Heart right ventricle (tissue), 16 donors: ENCODE data around the gene HOXC12. TPM values are rescaled to one million over a fixed set of nuclear protein-coding genes. Genes with fewer than 3 reads are reported as not detected.

ENCODE experiments used
- ATAC-seq, 8 donors: fragments of 200-7000 bp; cut with Tn5 transposase; one replicate each; pipeline ENCODE4 v1.9.1; 2020; ENCODE audit warnings: mild to moderate bottlenecking in 8 of 8, moderate library complexity in 8 of 8, moderate number of reproducible peaks in 1 of 8
- DNase-seq, 2 donors: peaks; one replicate each; pipeline ENCODE4 v3.0.0-alpha.2; 2020
- H3K27ac ChIP-seq, 10 donors: fragments of 200-600 bp; sonication (generic) in 2 of 10; one replicate each; pipeline versions ENCODE4 v1.5.0 to v1.8.0; 2020 to 2022; ENCODE audit warnings: mild to moderate bottlenecking in 3 of 10
- H3K27me3 ChIP-seq, 7 donors: fragments of 200-600 bp; one replicate each; pipeline ENCODE4 v1.8.0; 2021 to 2022; ENCODE audit warnings: mild to moderate bottlenecking in 2 of 7
- H3K36me3 ChIP-seq, 9 donors: fragments of 200-600 bp; sonication (generic) in 1 of 9; one replicate each; pipeline versions ENCODE4 v1.5.0 to v1.8.0; 2020 to 2022; ENCODE audit warnings: mild to moderate bottlenecking in 2 of 9
- H3K4me1 ChIP-seq, 9 donors: fragments of 200-600 bp; sonication (generic) in 1 of 9; one replicate each; pipeline versions ENCODE4 v1.5.0 to v1.8.0; 2020 to 2022; ENCODE audit warnings: mild to moderate bottlenecking in 4 of 9
- H3K4me3 ChIP-seq, 10 donors: fragments of 200-600 bp; sonication (generic) in 2 of 10; one replicate each; pipeline versions ENCODE4 v1.5.0 to v1.8.0; 2020 to 2022; ENCODE audit warnings: mild to moderate bottlenecking in 7 of 10, moderate library complexity in 2 of 10
- H3K9me3 ChIP-seq, 11 donors: fragments of 200-600 bp in 10 of 11; sonication (generic) in 2 of 11; one replicate each; pipeline versions ENCODE4 v1.5.0 to v1.8.0; 2013 to 2022; ENCODE audit warnings: mild to moderate bottlenecking in 2 of 11, control low read depth in 1 of 11, moderate library complexity in 1 of 11
- CTCF ChIP-seq, 9 donors: fragments of 200-600 bp; sonication (generic) in 2 of 9; IDR thresholded peaks; one replicate each; pipeline versions ENCODE4 v1.5.0 to v1.8.0; 2021 to 2022; ENCODE audit warnings: antibody characterized with exemption in 9 of 9, mild to moderate bottlenecking in 5 of 9, moderate library complexity in 1 of 9
- WGBS, 2 donors: extraction: QIAGEN DNeasy Blood & Tissue Kit; methylation state at CpG; one replicate each; pipeline ENCODE4 v1.1.7; 2013; ENCODE audit warnings: inconsistent platforms in 1 of 2; 5-methylcytosine and 5-hydroxymethylcytosine counted together
- intact Hi-C, 10 donors: fragments of 100-400 bp; cut with DNase I; formaldehyde crosslinking; loops; one replicate each; pipeline versions ENCODE4 v1.11.1 to v1.14.2; 2022
- polyA plus RNA-seq, 2 donors: library from polyadenylated mRNA; stranded (reverse); fragments of 200-250 nt; gene quantifications; one replicate each; pipeline ENCODE4 v1.2.3, GENCODE V29; 2013
- total RNA-seq, 10 donors: library from RNA; stranded (reverse); fragmentation: NEBNext Ultra II Directional in 3 of 10; extraction: Animal tissue kit (Norgen Biotek cat#: 25700) in 3 of 10; gene quantifications; one replicate each; pipeline versions ENCODE4 v1.2.1 to v1.2.4, GENCODE V29; 2021 to 2023
- donor health status: Arrhythmogenic right ventricular cardiomyopathy.
- donor health status: ischemic (EF 13 %, LVEDD 7.1; RV severe dilation, severe dysfunction).
- donor health status: healthy with polysubstance abuse.
- donor health status: DM: no; HTN: yes; CAD: no.
- donor health status: DM: no; HTN: no; CAD: no.
- donor health status: ischemic (EF 25% LVEDD 6.9; RV normal size, moderate dysfunction).
- donor health status: ischemic (EF 25% LVEDD 5.7; RV mildly dilated, moderate dysfunction).
- donor health status: healthy.
- donor health status: DM: yes; HTN: yes; CAD: no.
- donor health status: Ischemic cardiomyopathy.
- donor health status: ischemic (EF 35%, LVEDD 5.7; RV mildly dilated, moderate dysfunction).
- donor health status: nonischemic (EF 11% LVEDD 7.7; RV severe dilation, severe dysfunction).
- donor health status: DM: yes; HTN: yes; CAD: no.
- donor health status: PGD.
- donor health status: ischemic (EF 29% LVEDD 5.4; RV normal size, mild dysfunction).
- donor health status: nonischemic (EF 23%, LVEDD 6.1; RV moderate dilation, normal function).

The HOXC12 gene
- total and polyA plus RNA-seq, 12 donors: not detected

GRCh38 chr12:53949631-53950436, 4.9 kb upstream of the HOXC12 start:
- H3K9me3 ChIP-seq: no peaks in the 10 kb centered on the region
- ATAC-seq: peak in 1 of 8 donors; percentile 18
- H3K27me3 ChIP-seq: peaks cover 78 to 100% (median 100%) of the 10 kb centered on the region in 7 donors
- H3K36me3 ChIP-seq: no peaks in the 10 kb centered on the region
- TF ChIP-seq CTCF (IDR thresholded peaks at IDR 0.05): no peak
- peaks cover 0 to 20% (median 8%) of the 10 kb centered on the region in 9 donors for H3K4me1 ChIP-seq
- intact Hi-C loops: no loop called here
- no peak overlapping the region for H3K27ac ChIP-seq
- H3K4me3 ChIP-seq: no peak overlapping the region
- WGBS, 2 donors: 3% methylated on average over 34 of the region's 34 CpGs
- DNase-seq: no peak

- DNase-seq (no peak), ATAC-seq (no peak)
- Histone ChIP-seq H3K27ac (no peak overlapping the region), H3K27me3 (peaks cover 78 to 100% (median 100%) of the 10 kb centered on the region in 7 donors), H3K4me3 (no peak overlapping the region), H3K9me3 (no peaks in the 10 kb centered on the region), H3K4me1 (peaks cover 0 to 22% (median 10%) of the 10 kb centered on the region in 9 donors), H3K36me3 (no peaks in the 10 kb centered on the region)
- 2% methylated on average over 10 of the region's 10 CpGs for WGBS, 2 donors
- no peak for TF ChIP-seq CTCF (IDR thresholded peaks at IDR 0.05)
- intact Hi-C loops: no loop called here
Observed at GRCh38 chr12:53950437-53950773, 4.3 kb upstream of the HOXC12 start.

DNA sequence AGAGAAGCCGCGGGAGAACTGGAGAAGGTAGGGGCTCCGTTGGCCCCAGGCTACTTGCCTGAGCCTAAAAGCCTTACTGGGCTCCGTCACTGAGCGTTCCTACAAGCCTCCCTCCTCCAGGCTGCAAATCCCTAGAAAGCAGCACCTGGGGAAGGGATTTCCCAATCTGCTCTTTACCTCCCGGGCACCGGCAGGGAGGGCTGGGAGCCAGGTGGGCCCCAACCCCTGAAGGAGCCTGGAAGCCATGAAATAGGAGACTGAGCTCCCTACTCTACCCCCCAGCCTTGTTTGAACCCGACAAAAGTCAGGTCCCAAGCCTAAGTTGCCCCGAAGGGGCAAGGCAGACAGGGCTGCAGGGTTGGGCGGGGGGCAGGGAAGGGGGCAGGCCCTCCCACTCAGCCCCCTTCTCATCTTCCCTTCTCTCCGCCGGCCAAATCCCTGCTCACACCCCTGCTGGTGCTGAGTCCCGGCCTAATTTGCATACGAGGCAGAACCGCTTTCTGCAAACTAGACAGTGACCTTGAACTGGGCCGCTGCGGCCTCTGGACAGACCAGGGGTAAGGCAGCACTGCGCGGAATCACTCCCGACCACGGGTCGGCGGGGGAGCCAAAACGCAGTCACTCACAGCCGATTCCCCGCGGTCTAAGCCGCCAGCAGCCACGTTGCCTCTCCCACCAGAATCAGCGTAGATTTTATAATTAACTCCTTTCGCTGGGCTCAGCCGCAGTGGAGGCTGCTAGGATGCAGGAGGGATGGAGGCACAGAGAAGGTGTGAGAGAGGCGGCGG, 3.7 kb upstream of the HOXC12 start:
- Histone ChIP-seq H3K36me3 (no peaks in the 10 kb centered on the region), H3K27me3 (peaks cover 79 to 100% (median 100%) of the 10 kb centered on the region in 7 donors), H3K4me3 (no peak overlapping the region), H3K27ac (no peak overlapping the region), H3K4me1 (peaks cover 0 to 22% (median 10%) of the 10 kb centered on the region in 9 donors), H3K9me3 (no peaks in the 10 kb centered on the region)
- intact Hi-C loops: no loop called here
- ATAC-seq (no peak), DNase-seq (no peak)
- 3% methylated on average over 34 of the region's 34 CpGs for WGBS, 2 donors
- no peak for TF ChIP-seq CTCF (IDR thresholded peaks at IDR 0.05)

- no peak overlapping the region for H3K27ac ChIP-seq
- H3K27me3 ChIP-seq: peaks cover 79 to 100% (median 100%) of the 10 kb centered on the region in 7 donors
- H3K4me1 ChIP-seq: peaks cover 0 to 22% (median 10%) of the 10 kb centered on the region in 9 donors
- H3K9me3 ChIP-seq: no peaks in the 10 kb centered on the region
- no peaks in the 10 kb centered on the region for H3K36me3 ChIP-seq
- 2 to 4% methylated on average over 47 of the region's 47 CpGs for WGBS, 2 donors
- ATAC-seq (no peak), DNase-seq (no peak)
- no peak overlapping the region for H3K4me3 ChIP-seq
- intact Hi-C loops: no loop called here
- no peak for TF ChIP-seq CTCF (IDR thresholded peaks at IDR 0.05)
Observed at GRCh38 chr12:53951577-53952334, 2.9 kb upstream of the HOXC12 start.
